Hepatocyte (in vitro differentiated cells): ENCODE results near the gene NFU1. TPM values are rescaled to one million over a fixed set of nuclear protein-coding genes. Genes with fewer than 3 reads are reported as not detected.

Source experiments
- DNase-seq: peaks from one replicate; pipeline ENCODE4 v3.0.0-alpha.2; 2016; ENCODE audit warnings: low spot score
- H2AFZ ChIP-seq: fragments of 200-600 bp; sonication (generic); 2 replicates; pipeline ENCODE4 v1.6.0; 2016; ENCODE audit warnings: antibody characterized with exemption, mild to moderate bottlenecking
- H3K27ac ChIP-seq: fragments of 200-600 bp; sonication (generic); 2 replicates; pipeline ENCODE4 v1.5.1; 2016; ENCODE audit warnings: mild to moderate bottlenecking
- H3K27me3 ChIP-seq: fragments of 200-600 bp; sonication (generic); 2 replicates; pipeline ENCODE4 v1.6.1; 2016
- H3K36me3 ChIP-seq: fragments of 200-600 bp; sonication (generic); replicated peaks from 2 replicates; pipeline ENCODE4 v1.5.1; 2016; ENCODE audit warnings: low read depth; ENCODE audit not compliant: insufficient read depth
- H3K4me1 ChIP-seq: fragments of 200-600 bp; sonication (generic); 2 replicates; pipeline ENCODE4 v1.5.1; 2016; ENCODE audit warnings: mild to moderate bottlenecking, moderate library complexity; ENCODE audit not compliant: insufficient read depth
- H3K4me2 ChIP-seq: fragments of 200-600 bp; sonication (generic); 2 replicates; pipeline ENCODE4 v1.6.0; 2016
- H3K4me3 ChIP-seq: fragments of 200-600 bp; sonication (generic); 2 replicates; pipeline ENCODE4 v1.5.1; 2016; ENCODE audit warnings: mild to moderate bottlenecking
- H3K79me2 ChIP-seq: fragments of 200-600 bp; sonication (generic); 2 replicates; pipeline ENCODE4 v1.6.0; 2017; ENCODE audit warnings: mild to moderate bottlenecking
- H3K9me2 ChIP-seq: fragments of 200-600 bp; sonication (generic); replicated peaks from 2 replicates; pipeline ENCODE4 v1.6.0; 2017; ENCODE audit warnings: mild to moderate bottlenecking; ENCODE audit not compliant: insufficient read depth
- H3K9me3 ChIP-seq: fragments of 200-600 bp; sonication (generic); 2 replicates; pipeline ENCODE4 v1.5.1; 2016; ENCODE audit warnings: low read depth, mild to moderate bottlenecking
- H4K20me1 ChIP-seq: fragments of 200-600 bp; sonication (generic); 2 replicates; pipeline ENCODE4 v1.6.0; 2016; ENCODE audit warnings: mild to moderate bottlenecking; ENCODE audit not compliant: insufficient read depth, poor library complexity, severe bottlenecking
- CTCF ChIP-seq: fragments of 200-600 bp; sonication (generic); IDR thresholded peaks from 2 replicates; pipeline ENCODE4 v1.5.1; 2016; ENCODE audit warnings: antibody characterized with exemption, mild to moderate bottlenecking; ENCODE audit not compliant: poor library complexity
- EZH2 ChIP-seq: fragments of 200-600 bp; sonication (generic); IDR thresholded peaks from 2 replicates; pipeline ENCODE4 v1.6.1; 2016; ENCODE audit warnings: antibody characterized with exemption, mild to moderate bottlenecking, borderline replicate concordance
- EZH2phosphoT487 ChIP-seq: fragments of 200-600 bp; sonication (generic); IDR thresholded peaks from one replicate; pipeline ENCODE4 v1.6.1; 2018; ENCODE audit warnings: antibody characterized with exemption, mild to moderate bottlenecking, low read depth, moderate library complexity; ENCODE audit not compliant: unreplicated experiment, severe bottlenecking
- WGBS: methylation state at CpG from one replicate; pipeline ENCODE4 v1.1.6; 2016; ENCODE audit warnings: low lambda C conversion rate; ENCODE audit errors: missing lambda C conversion rate; 5-methylcytosine and 5-hydroxymethylcytosine counted together
- polyA plus RNA-seq: library from polyadenylated mRNA; unstranded; fragments of >200 nt; fragmentation: Nextera tagmentation; extraction: Ambion mirVana; gene quantifications from 2 replicates; pipeline ENCODE4 v1.2.1, GENCODE V29; 2016
- total RNA-seq: library from RNA; depleted of rRNA; stranded (reverse); fragments of >200 nt; gene quantifications from 2 replicates; pipeline ENCODE4 v1.2.3, GENCODE V29; 2014

Gene NFU1
- total and polyA plus RNA-seq, 2 experiments from 2014 or later: 50.6 to 79.1 TPM

GRCh38 chr2:69416147-69416546 lies 21.1 kb downstream of the NFU1 start:
- no peaks in the 10 kb centered on the region for H3K79me2 ChIP-seq
- no peak overlapping the region for H3K4me3 ChIP-seq
- TF ChIP-seq EZH2phosphoT487 (no peak), CTCF (no peak), EZH2 (no peak)
- no peaks in the 10 kb centered on the region for H4K20me1 ChIP-seq
- H3K4me2 ChIP-seq: no peak overlapping the region
- no peaks in the 10 kb centered on the region for H3K9me2 ChIP-seq
- no peaks in the 10 kb centered on the region for H3K36me3 ChIP-seq
- H3K9me3 ChIP-seq: no peaks in the 10 kb centered on the region
- H3K4me1 ChIP-seq: no peaks in the 10 kb centered on the region
- DNase-seq: no peak
- 73% methylated on average over 1 of the region's 1 CpG for WGBS
- H3K27ac ChIP-seq: no peak overlapping the region
- no peak overlapping the region for H2AFZ ChIP-seq
- H3K27me3 ChIP-seq: no peaks in the 10 kb centered on the region

- no peak for DNase-seq
- H4K20me1 ChIP-seq: no peaks in the 10 kb centered on the region
- no peaks in the 10 kb centered on the region for H3K79me2 ChIP-seq
- no peak overlapping the region for H2AFZ ChIP-seq
- H3K9me2 ChIP-seq: no peaks in the 10 kb centered on the region
- H3K4me3 ChIP-seq: no peak overlapping the region
- H3K4me2 ChIP-seq: no peak overlapping the region
- no peaks in the 10 kb centered on the region for H3K36me3 ChIP-seq
- no peaks in the 10 kb centered on the region for H3K27me3 ChIP-seq
- TF ChIP-seq EZH2 (no peak), EZH2phosphoT487 (no peak), CTCF (no peak)
- H3K4me1 ChIP-seq: no peaks in the 10 kb centered on the region
- no peak overlapping the region for H3K27ac ChIP-seq
- H3K9me3 ChIP-seq: no peaks in the 10 kb centered on the region
Measured at GRCh38 chr2:69411120-69411519, 26.1 kb downstream of the NFU1 start.

- Histone ChIP-seq H3K36me3 (no peaks in the 10 kb centered on the region), H3K4me1 (no peaks in the 10 kb centered on the region), H3K4me3 (no peak overlapping the region), H3K27ac (no peak overlapping the region), H3K9me3 (no peaks in the 10 kb centered on the region), H3K4me2 (no peak overlapping the region), H3K79me2 (no peaks in the 10 kb centered on the region), H3K9me2 (no peaks in the 10 kb centered on the region), H3K27me3 (no peaks in the 10 kb centered on the region), H4K20me1 (no peaks in the 10 kb centered on the region), H2AFZ (no peak overlapping the region)
- no peak for DNase-seq
- no peak for TF ChIP-seq EZH2
- TF ChIP-seq CTCF: no peak
- TF ChIP-seq EZH2phosphoT487: no peak
Measured at GRCh38 chr2:69405306-69405705, 31.9 kb downstream of the NFU1 start.

GRCh38 chr2:69400121-69400520 lies 37.1 kb downstream of the NFU1 start:
- Histone ChIP-seq H3K9me3 (no peaks in the 10 kb centered on the region), H3K36me3 (no peaks in the 10 kb centered on the region), H4K20me1 (no peaks in the 10 kb centered on the region), H2AFZ (no peak overlapping the region), H3K9me2 (no peaks in the 10 kb centered on the region), H3K27me3 (no peaks in the 10 kb centered on the region), H3K27ac (no peak overlapping the region), H3K4me2 (no peak overlapping the region), H3K79me2 (no peaks in the 10 kb centered on the region), H3K4me3 (no peak overlapping the region), H3K4me1 (no peaks in the 10 kb centered on the region)
- no peak for TF ChIP-seq EZH2phosphoT487
- TF ChIP-seq EZH2: no peak
- TF ChIP-seq CTCF: no peak
- DNase-seq: no peak
- 97% methylated on average over 3 of the region's 3 CpGs for WGBS
